Measurements from ENCODE around the gene CLMP. TPM values are rescaled to one million over a fixed set of nuclear protein-coding genes. Genes with fewer than 3 reads are reported as not detected.

Gene CLMP
- polyA plus RNA-seq, 2 of the 4 experiments (the other 2 are of a cell fraction) = 15.7 to 17.1 TPM

DNA sequence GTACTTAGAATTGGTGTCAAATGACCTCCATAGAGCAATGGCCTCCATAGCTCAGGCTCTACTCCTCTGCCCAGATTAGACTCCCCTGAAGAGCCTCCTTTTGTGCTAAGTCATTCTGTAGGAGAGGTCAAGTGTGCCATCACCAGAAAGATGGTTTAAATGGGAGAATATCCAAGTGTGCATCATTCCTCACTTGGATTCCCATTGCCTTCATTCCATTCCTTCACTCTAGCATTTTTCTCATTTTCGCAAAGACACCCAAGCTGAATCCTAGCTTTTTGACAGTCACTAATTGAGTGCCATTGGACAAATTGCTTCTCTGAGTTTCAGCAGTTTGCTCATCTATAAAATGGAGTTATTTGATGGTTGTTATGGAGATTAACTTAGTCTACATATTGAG, 16.9 kb downstream of the CLMP start:
- no peak for TF ChIP-seq FOSB (CRISPR knock-in tag; IDR thresholded peaks at IDR 0.05)
- no peak for TF ChIP-seq CBX2 (IDR thresholded peaks at IDR 0.05; ENCODE audit: borderline replicate concordance, low read depth)
- no peak for TF ChIP-seq FOXS1 (CRISPR knock-in tag; IDR thresholded peaks at IDR 0.05)
- TF ChIP-seq POLR2A (IDR thresholded peaks at IDR 0.05; ENCODE audit: low read length) = no peak
- no peak for TF ChIP-seq CHD4 (IDR thresholded peaks at IDR 0.05; ENCODE audit: borderline replicate concordance)
- CTCF ChIA-PET = interaction anchor here (1.2 to 2.2 kb wide), 2 partner anchors 68 to 75 kb away, joined by 5 to 6 read pairs; no protein-coding TSS in a partner anchor
- Histone ChIP-seq H3K9me3 (no peaks in the 10 kb centered on the region), H3K4me1 (peaks cover 54% of the 10 kb centered on the region), H3K4me3 (no peak overlapping the region), H3K4me2 (no peak overlapping the region), H3K27ac (0 out of 6 replicates have a peak overlapping the region, but pooled peaks of 1 of the 2 experiments have one; percentile 31)
- no peak for ATAC-seq
- POLR2A ChIA-PET = no interaction called here
- FAIRE-seq = no peak
- no peak for DNase-seq (ENCODE audit: low read depth in 1 of 2, low spot score in 1 of 2)
- 92% methylated on average over 1 of the region's 1 CpG for WGBS (ENCODE audit: missing lambda C conversion rate)

DNA sequence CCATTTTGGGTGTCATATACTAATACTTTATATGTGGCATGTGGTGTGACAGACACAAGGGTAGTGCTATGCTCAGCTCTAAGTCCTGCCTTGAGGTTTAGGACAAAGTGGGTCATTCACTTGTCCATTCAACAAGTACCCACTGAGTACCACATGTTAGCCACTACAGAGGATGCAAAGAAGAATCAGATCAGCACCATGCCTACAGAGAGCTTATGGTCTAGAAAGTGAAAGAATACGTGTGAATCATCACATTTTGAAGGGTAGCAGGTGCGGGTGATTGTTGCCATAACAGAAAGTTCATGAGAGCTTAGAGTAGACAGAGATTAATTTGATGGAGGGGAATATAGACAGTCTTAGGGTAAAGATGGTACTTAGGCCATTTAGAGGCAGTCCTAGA, 18.3 kb downstream of the CLMP start:
- 94% methylated on average over 2 of the region's 2 CpGs for WGBS (ENCODE audit: missing lambda C conversion rate)
- no peak for DNase-seq (ENCODE audit: low read depth in 1 of 2, low spot score in 1 of 2)
- Histone ChIP-seq H3K4me2 (no peak overlapping the region), H3K27ac (peak overlapping the region in 1 of 2 experiments; percentile 77; a peak in 3 of 6 replicates), H3K4me1 (peaks cover 56% of the 10 kb centered on the region), H3K9me3 (no peaks in the 10 kb centered on the region), H3K4me3 (no peak overlapping the region)
- ChIA-PET POLR2A (no interaction called here), CTCF (no interaction called here)
- FAIRE-seq = no peak
- ATAC-seq = no peak
- TF ChIP-seq KDM5A (IDR thresholded peaks at IDR 0.05) (no peak), NPAS2 (CRISPR knock-in tag; IDR thresholded peaks at IDR 0.05; ENCODE audit: borderline replicate concordance) (no peak), HEYL (CRISPR knock-in tag; IDR thresholded peaks at IDR 0.05) (no peak), ZSCAN20 (CRISPR knock-in tag; IDR thresholded peaks at IDR 0.05) (no peak), RNF2 (IDR thresholded peaks at IDR 0.05; ENCODE audit: borderline replicate concordance, low read depth) (no peak), HDAC2 (IDR thresholded peaks at IDR 0.05) (no peak), NR3C1 (IDR thresholded peaks at IDR 0.05) (no peak), JUNB (IDR thresholded peaks at IDR 0.05) (no peak), SREBF2 (IDR thresholded peaks at IDR 0.05) (no peak), KDM1A (IDR thresholded peaks at IDR 0.05; ENCODE audit: low read depth) (no peak), HOXA7 (CRISPR knock-in tag; IDR thresholded peaks at IDR 0.05) (no peak)
- TF ChIP-seq, protein P1, sequence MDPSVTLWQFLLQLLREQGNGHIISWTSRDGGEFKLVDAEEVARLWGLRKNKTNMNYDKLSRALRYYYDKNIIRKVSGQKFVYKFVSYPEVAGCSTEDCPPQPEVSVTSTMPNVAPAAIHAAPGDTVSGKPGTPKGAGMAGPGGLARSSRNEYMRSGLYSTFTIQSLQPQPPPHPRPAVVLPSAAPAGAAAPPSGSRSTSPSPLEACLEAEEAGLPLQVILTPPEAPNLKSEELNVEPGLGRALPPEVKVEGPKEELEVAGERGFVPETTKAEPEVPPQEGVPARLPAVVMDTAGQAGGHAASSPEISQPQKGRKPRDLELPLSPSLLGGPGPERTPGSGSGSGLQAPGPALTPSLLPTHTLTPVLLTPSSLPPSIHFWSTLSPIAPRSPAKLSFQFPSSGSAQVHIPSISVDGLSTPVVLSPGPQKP (IDR thresholded peaks at IDR 0.05; ENCODE audit: low read depth, low read length) = no peak

GRCh38 chr11:123174196-123175183, 20.6 kb downstream of the CLMP start:
- peaks cover 41% of the 10 kb centered on the region for H3K4me1 ChIP-seq
- H3K4me3 ChIP-seq = no peak overlapping the region
- FAIRE-seq = no peak
- ChIA-PET CTCF (interaction anchor here (0.6 to 2.3 kb wide), 10 partner anchors 10 to 84 kb away, joined by 3 to 9 read pairs (median 5); no protein-coding TSS in a partner anchor), POLR2A (interaction anchor here (1.5 kb wide), 1 partner anchor 20 kb away, joined by 4 read pairs; the partner anchor contains the start of gene CLMP)
- ATAC-seq = peak; percentile 82 to 85
- WGBS (ENCODE audit: missing lambda C conversion rate) = 41% methylated on average over 7 of the region's 7 CpGs
- peak overlapping the region; percentile 58 for H3K4me2 ChIP-seq
- peak in 1 of 2 experiments; percentile 54 for DNase-seq (ENCODE audit: low read depth in 1 of 2, low spot score in 1 of 2)
- H3K27ac ChIP-seq = peak overlapping the region; percentile 70 to 91
- no peaks in the 10 kb centered on the region for H3K9me3 ChIP-seq
- TF ChIP-seq JUN (IDR thresholded peaks at IDR 0.05) = peak; percentile 68 to 78; a peak in 4 of 5 replicates
- TF ChIP-seq, protein P2, sequence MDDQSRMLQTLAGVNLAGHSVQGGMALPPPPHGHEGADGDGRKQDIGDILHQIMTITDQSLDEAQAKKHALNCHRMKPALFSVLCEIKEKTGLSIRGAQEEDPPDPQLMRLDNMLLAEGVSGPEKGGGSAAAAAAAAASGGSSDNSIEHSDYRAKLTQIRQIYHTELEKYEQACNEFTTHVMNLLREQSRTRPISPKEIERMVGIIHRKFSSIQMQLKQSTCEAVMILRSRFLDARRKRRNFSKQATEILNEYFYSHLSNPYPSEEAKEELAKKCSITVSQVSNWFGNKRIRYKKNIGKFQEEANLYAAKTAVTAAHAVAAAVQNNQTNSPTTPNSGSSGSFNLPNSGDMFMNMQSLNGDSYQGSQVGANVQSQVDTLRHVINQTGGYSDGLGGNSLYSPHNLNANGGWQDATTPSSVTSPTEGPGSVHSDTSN (IDR thresholded peaks at IDR 0.05) = no peak
- peak; percentile 60 to 84; a peak in 3 of 5 replicates for TF ChIP-seq EP300 (IDR thresholded peaks at IDR 0.05)
- no peak; a peak in 1 of 5 replicates for TF ChIP-seq RAD21 (conservative IDR thresholded peaks at IDR 0.05 in 1 of 2, IDR thresholded peaks at IDR 0.05 in 1 of 2)
- peak; percentile 78 for TF ChIP-seq GATA3 (IDR thresholded peaks at IDR 0.05; ENCODE audit: borderline replicate concordance)
- peak; percentile 25; the same call in 1 of the 3 replicates for TF ChIP-seq SMC3 (IDR thresholded peaks at IDR 0.05)
- TF ChIP-seq JUNB (IDR thresholded peaks at IDR 0.05) = peak; percentile 68
- TF ChIP-seq, protein P3, sequence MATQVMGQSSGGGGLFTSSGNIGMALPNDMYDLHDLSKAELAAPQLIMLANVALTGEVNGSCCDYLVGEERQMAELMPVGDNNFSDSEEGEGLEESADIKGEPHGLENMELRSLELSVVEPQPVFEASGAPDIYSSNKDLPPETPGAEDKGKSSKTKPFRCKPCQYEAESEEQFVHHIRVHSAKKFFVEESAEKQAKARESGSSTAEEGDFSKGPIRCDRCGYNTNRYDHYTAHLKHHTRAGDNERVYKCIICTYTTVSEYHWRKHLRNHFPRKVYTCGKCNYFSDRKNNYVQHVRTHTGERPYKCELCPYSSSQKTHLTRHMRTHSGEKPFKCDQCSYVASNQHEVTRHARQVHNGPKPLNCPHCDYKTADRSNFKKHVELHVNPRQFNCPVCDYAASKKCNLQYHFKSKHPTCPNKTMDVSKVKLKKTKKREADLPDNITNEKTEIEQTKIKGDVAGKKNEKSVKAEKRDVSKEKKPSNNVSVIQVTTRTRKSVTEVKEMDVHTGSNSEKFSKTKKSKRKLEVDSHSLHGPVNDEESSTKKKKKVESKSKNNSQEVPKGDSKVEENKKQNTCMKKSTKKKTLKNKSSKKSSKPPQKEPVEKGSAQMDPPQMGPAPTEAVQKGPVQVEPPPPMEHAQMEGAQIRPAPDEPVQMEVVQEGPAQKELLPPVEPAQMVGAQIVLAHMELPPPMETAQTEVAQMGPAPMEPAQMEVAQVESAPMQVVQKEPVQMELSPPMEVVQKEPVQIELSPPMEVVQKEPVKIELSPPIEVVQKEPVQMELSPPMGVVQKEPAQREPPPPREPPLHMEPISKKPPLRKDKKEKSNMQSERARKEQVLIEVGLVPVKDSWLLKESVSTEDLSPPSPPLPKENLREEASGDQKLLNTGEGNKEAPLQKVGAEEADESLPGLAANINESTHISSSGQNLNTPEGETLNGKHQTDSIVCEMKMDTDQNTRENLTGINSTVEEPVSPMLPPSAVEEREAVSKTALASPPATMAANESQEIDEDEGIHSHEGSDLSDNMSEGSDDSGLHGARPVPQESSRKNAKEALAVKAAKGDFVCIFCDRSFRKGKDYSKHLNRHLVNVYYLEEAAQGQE (IDR thresholded peaks at IDR 0.05) = no peak
- TF ChIP-seq CEBPB (IDR thresholded peaks at IDR 0.05) = peak; percentile 95
- peak; percentile 82 for TF ChIP-seq HES2 (IDR thresholded peaks at IDR 0.05)
- no peak for TF ChIP-seq EHF (CRISPR knock-in tag; IDR thresholded peaks at IDR 0.05)
